Limb (tissue), 2 donors: ENCODE data around the gene CLDN18.

ENCODE experiments used
- DNase-seq, 2 donors: peaks; one replicate each; pipeline ENCODE4 v3.0.0-alpha.2; 2016; ENCODE audit errors: extremely low spot score in 2 of 2

The CLDN18 gene

GRCh38 chr3:138025553-138025952, 15.6 kb downstream of the CLDN18 start:
- no peak for DNase-seq

- no peak for DNase-seq
Measured at GRCh38 chr3:138027821-138028220, 17.9 kb downstream of the CLDN18 start.

- DNase-seq, result no peak
Measured at GRCh38 chr3:138030734-138031280, 20.8 kb downstream of the CLDN18 start.

GRCh38 chr3:138031536-138031935, 21.6 kb downstream of the CLDN18 start:
- DNase-seq, result no peak

- no peak for DNase-seq
Measured at GRCh38 chr3:138032567-138032966, 22.6 kb downstream of the CLDN18 start.

- DNase-seq, result no peak
Measured at GRCh38 chr3:138033202-138033691, 23.3 kb downstream of the CLDN18 start.

- DNase-seq, result no peak
Measured at GRCh38 chr3:138034918-138035317, 25.0 kb downstream of the CLDN18 start.

- no peak for DNase-seq
Measured at GRCh38 chr3:138036572-138036971, 26.6 kb downstream of the CLDN18 start.

- no peak for DNase-seq
Measured at GRCh38 chr3:138038725-138039462, 28.9 kb downstream of the CLDN18 start.

GRCh38 chr3:138042043-138042442, 32.1 kb downstream of the CLDN18 start:
- no peak for DNase-seq

- no peak for DNase-seq
Measured at GRCh38 chr3:138043266-138044029, 33.5 kb downstream of the CLDN18 start.

GRCh38 chr3:138046085-138046484, 36.1 kb downstream of the CLDN18 start:
- no peak for DNase-seq

GRCh38 chr3:138046955-138047354, 37.0 kb downstream of the CLDN18 start:
- no peak for DNase-seq

GRCh38 chr3:138047596-138048158, 37.7 kb downstream of the CLDN18 start:
- no peak for DNase-seq

GRCh38 chr3:138049157-138049919, 39.4 kb downstream of the CLDN18 start:
- no peak for DNase-seq

- peak; percentile 4 to 58 for DNase-seq
Measured at GRCh38 chr3:138051947-138052802, 42.2 kb downstream of the CLDN18 start.

- no peak for DNase-seq
Measured at GRCh38 chr3:138054057-138054456, 44.1 kb downstream of the CLDN18 start.

- DNase-seq, result no peak
Measured at GRCh38 chr3:138057384-138057783, 47.4 kb downstream of the CLDN18 start.

GRCh38 chr3:138059261-138059660, 49.3 kb downstream of the CLDN18 start:
- peak in 1 of 2 donors; percentile 16 for DNase-seq

- no peak for DNase-seq
Measured at GRCh38 chr3:138060792-138061191, 50.8 kb downstream of the CLDN18 start.
